Measurements from ENCODE around the gene CAMTA1.
A peak's percentile ranks its signal among the peaks of the same experiment; 100 is the strongest.

Gene CAMTA1

GRCh38 chr1:7705048-7705907, 920.0 kb downstream of the CAMTA1 start (continued):
- TF ChIP-seq ZFP41 (tag by site-specific recombination; IDR thresholded peaks at IDR 0.05; ENCODE audit: borderline replicate concordance) (no peak), OSR2 (tag by site-specific recombination; IDR thresholded peaks at IDR 0.05) (no peak), ZNF629 (tag by site-specific recombination; IDR thresholded peaks at IDR 0.05) (no peak)

GRCh38 chr1:7705908-7706216, 920.6 kb downstream of the CAMTA1 start:
- Histone ChIP-seq H3K4me1 (ENCODE audit: control insufficient read depth, insufficient read depth, low read length) (no peaks in the 10 kb centered on the region), H3K4me3 (ENCODE audit: low read depth, low read length) (no peak overlapping the region), H3K27ac (ENCODE audit: extremely low read depth, low read depth, low read length) (no peak overlapping the region), H3K9me3 (ENCODE audit: control insufficient read depth, insufficient read depth, low read depth, low read length) (no peaks in the 10 kb centered on the region), H3K36me3 (ENCODE audit: control insufficient read depth in 2 of 2, insufficient read depth in 1 of 2, low read length in 2 of 2) (no peaks in the 10 kb centered on the region)
- TF ChIP-seq ZBTB17 (tag by site-specific recombination; IDR thresholded peaks at IDR 0.05) (0 out of 2 replicates have a peak, but pooled peaks have one; percentile 68), SP3 (tag by site-specific recombination; IDR thresholded peaks at IDR 0.05) (no peak)
- CTCF ChIA-PET: interaction anchor here (0.7 kb wide), 1 partner anchor 231 kb away, joined by 3 read pairs; no protein-coding TSS in a partner anchor
- POLR2A ChIA-PET: no interaction called here

GRCh38 chr1:7707527-7707926, 922.3 kb downstream of the CAMTA1 start:
- POLR2A ChIA-PET: no interaction called here
- Histone ChIP-seq H3K4me3 (ENCODE audit: low read depth, low read length) (no peak overlapping the region), H3K27ac (ENCODE audit: extremely low read depth, low read depth, low read length) (no peak overlapping the region), H3K36me3 (ENCODE audit: control insufficient read depth in 2 of 2, insufficient read depth in 1 of 2, low read length in 2 of 2) (no peaks in the 10 kb centered on the region), H3K9me3 (ENCODE audit: control insufficient read depth, insufficient read depth, low read depth, low read length) (no peaks in the 10 kb centered on the region), H3K4me1 (ENCODE audit: control insufficient read depth, insufficient read depth, low read length) (no peaks in the 10 kb centered on the region)
- CTCF ChIA-PET: no interaction called here
- TF ChIP-seq ZNF398 (tag by site-specific recombination; IDR thresholded peaks at IDR 0.05) (peak; percentile 36; the same call in 1 of the 2 replicates), GLIS1 (tag by site-specific recombination; IDR thresholded peaks at IDR 0.05) (0 out of 2 replicates have a peak, but pooled peaks have one; percentile 22), KLF8 (tag by site-specific recombination; IDR thresholded peaks at IDR 0.05) (peak; percentile 47; the same call in 1 of the 2 replicates), ZNF585B (tag by site-specific recombination; IDR thresholded peaks at IDR 0.05) (no peak), ZNF24 (tag by site-specific recombination; IDR thresholded peaks at IDR 0.05) (0 out of 2 replicates have a peak, but pooled peaks have one; percentile 20), ZNF629 (tag by site-specific recombination; IDR thresholded peaks at IDR 0.05) (peak; percentile 68), KLF9 (tag by site-specific recombination; IDR thresholded peaks at IDR 0.05; ENCODE audit: low read depth) (no peak), ZBTB1 (tag by site-specific recombination; IDR thresholded peaks at IDR 0.05) (no peak), KLF1 (tag by site-specific recombination; IDR thresholded peaks at IDR 0.05) (peak; percentile 9; the same call in 1 of the 2 replicates), EGR2 (tag by site-specific recombination; IDR thresholded peaks at IDR 0.05; ENCODE audit: low read depth) (peak; percentile 18; the same call in 1 of the 2 replicates), ZBTB26 (tag by site-specific recombination; optimal IDR thresholded peaks at IDR 0.05) (no peak), SP3 (tag by site-specific recombination; IDR thresholded peaks at IDR 0.05) (peak; percentile 27; the same call in 1 of the 2 replicates), SP7 (tag by site-specific recombination; IDR thresholded peaks at IDR 0.05) (peak; percentile 98), ZNF366 (tag by site-specific recombination; conservative IDR thresholded peaks at IDR 0.05) (peak; percentile 81), ZNF521 (tag by site-specific recombination; IDR thresholded peaks at IDR 0.05) (no peak), PRDM6 (tag by site-specific recombination; IDR thresholded peaks at IDR 0.05) (0 out of 2 replicates have a peak, but pooled peaks have one; percentile 16), ZNF571 (tag by site-specific recombination; IDR thresholded peaks at IDR 0.05) (no peak), ZNF837 (tag by site-specific recombination; IDR thresholded peaks at IDR 0.05) (no peak), OSR2 (tag by site-specific recombination; IDR thresholded peaks at IDR 0.05) (peak; percentile 49), REPIN1 (tag by site-specific recombination; IDR thresholded peaks at IDR 0.05; ENCODE audit: low read depth) (no peak), KLF17 (tag by site-specific recombination; IDR thresholded peaks at IDR 0.05) (peak; percentile 39), ZNF19 (tag by site-specific recombination; IDR thresholded peaks at IDR 0.05; ENCODE audit: low read depth) (no peak), ZBTB6 (tag by site-specific recombination; IDR thresholded peaks at IDR 0.05) (no peak)

All from HEK293 (cell line).